ENCODE results near the gene ATF1.
"Not testable (repeated sequence)": the region's sequence is repeated elsewhere in the genome, so short reads cannot be mapped to it uniquely, and the experiment has no call there.

The ATF1 gene

DNA sequence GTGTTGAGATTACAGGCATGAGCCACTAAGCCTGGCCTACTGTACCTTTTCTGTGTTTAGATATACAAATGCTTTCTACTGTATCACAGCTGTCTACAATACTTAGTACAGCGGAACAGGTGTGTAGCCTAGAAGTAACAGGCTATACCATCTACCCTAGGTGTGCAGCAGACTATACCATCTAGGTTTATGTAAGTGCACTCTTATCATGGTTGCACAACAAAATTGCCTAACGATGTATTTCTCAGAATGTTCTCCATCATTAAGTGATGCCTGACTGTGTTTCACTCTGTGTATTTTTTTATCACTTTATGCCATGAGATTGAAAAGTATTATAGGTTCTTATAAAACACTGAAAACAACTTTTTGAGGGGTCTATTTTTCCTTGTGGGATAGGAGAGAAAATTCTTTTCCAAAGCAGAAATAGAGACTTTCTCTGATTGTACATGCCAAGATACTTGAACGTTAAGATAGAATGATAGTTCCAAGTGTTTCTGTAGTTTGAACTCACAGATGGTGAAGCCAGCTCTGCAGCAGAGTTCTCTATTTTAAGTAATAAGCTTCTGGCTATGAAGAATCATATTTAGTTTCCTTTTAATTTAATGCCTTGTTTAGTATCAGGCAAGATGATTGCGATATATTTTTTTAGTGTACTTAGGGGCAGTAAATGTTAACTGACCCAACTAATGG, 95.9 kb downstream of the ATF1 start:
- Histone ChIP-seq H3K9me3 (ENCODE audit: insufficient read depth, low read length) (peaks cover 13% of the 10 kb centered on the region), H3K36me3 (ENCODE audit: insufficient read depth, insufficient read length, low read length) (no peaks in the 10 kb centered on the region), H3K4me1 (ENCODE audit: insufficient read depth, insufficient read length) (no peaks in the 10 kb centered on the region), H3K27me3 (ENCODE audit: insufficient read depth, insufficient read length) (no peaks in the 10 kb centered on the region), H3K4me3 (ENCODE audit: insufficient read length, low read depth) (no peak overlapping the region), H3K9ac (ENCODE audit: insufficient read length, low read depth) (no peak overlapping the region)
- TF ChIP-seq YY1 (IDR thresholded peaks at IDR 0.05; ENCODE audit: insufficient read depth, insufficient read length) = no peak
- no peak for TF ChIP-seq SUZ12 (IDR thresholded peaks at IDR 0.05; ENCODE audit: extremely low read depth, insufficient read depth, insufficient read length)
- TF ChIP-seq ZNF274 (IDR thresholded peaks at IDR 0.05; ENCODE audit: low read depth, low read length) = no peak
- no peak for DNase-seq (ENCODE audit: low read depth, low spot score)

DNA sequence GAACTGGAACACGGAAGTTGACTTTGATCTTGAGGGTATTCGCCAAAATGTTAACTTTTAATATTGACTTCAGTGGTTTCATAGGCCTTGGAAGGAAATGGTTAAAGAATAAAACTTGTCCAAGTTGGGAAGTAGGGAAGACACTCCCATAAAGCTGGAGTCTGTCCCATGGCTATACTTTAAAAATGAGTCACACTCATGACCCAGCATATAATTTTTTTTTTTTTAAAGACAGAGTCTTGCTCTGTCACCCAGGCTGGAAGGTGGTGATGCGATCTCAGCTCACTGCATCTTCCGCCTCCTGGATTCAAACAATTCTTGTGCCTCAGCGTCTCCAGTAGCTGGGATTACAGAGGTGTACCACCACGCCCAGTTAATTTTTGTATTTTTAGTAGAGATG, 98.4 kb downstream of the ATF1 start:
- Histone ChIP-seq H3K4me3 (ENCODE audit: insufficient read length, low read depth) (no peak overlapping the region), H3K9ac (ENCODE audit: insufficient read length, low read depth) (no peak overlapping the region), H3K4me1 (ENCODE audit: insufficient read depth, insufficient read length) (peaks cover 3% of the 10 kb centered on the region), H3K9me3 (ENCODE audit: insufficient read depth, low read length) (peaks cover 16% of the 10 kb centered on the region), H3K36me3 (ENCODE audit: insufficient read depth, insufficient read length, low read length) (no peaks in the 10 kb centered on the region), H3K27me3 (ENCODE audit: insufficient read depth, insufficient read length) (no peaks in the 10 kb centered on the region)
- no peak for DNase-seq (ENCODE audit: low read depth, low spot score)
- TF ChIP-seq ZNF274 (IDR thresholded peaks at IDR 0.05; ENCODE audit: low read depth, low read length) (no peak), YY1 (IDR thresholded peaks at IDR 0.05; ENCODE audit: insufficient read depth, insufficient read length) (no peak), SUZ12 (IDR thresholded peaks at IDR 0.05; ENCODE audit: extremely low read depth, insufficient read depth, insufficient read length) (no peak)

DNA sequence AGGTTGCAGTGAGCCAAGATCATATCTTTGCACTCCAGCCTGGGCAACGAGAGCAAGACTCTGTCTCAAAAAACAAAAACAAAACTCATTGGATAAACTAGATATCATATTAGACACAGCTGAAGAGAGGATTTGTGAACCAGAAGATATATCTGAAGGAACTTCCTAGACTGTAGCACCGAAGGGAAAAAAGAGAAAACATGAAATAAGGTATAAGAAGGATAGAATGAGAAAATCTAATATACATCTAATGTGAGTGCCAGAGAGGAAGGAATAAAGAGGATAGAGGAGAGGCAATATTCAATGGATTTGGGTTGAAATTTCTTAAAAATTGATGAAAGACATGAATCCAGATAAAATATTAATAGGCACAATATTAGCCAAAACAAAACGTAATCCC, 101.4 kb downstream of the ATF1 start:
- DNase-seq (ENCODE audit: low read depth, low spot score) = no peak
- Histone ChIP-seq H3K9ac (ENCODE audit: insufficient read length, low read depth) (no peak overlapping the region), H3K27me3 (ENCODE audit: insufficient read depth, insufficient read length) (no peaks in the 10 kb centered on the region), H3K9me3 (ENCODE audit: insufficient read depth, low read length) (peaks cover 32% of the 10 kb centered on the region), H3K4me3 (ENCODE audit: insufficient read length, low read depth) (no peak overlapping the region), H3K36me3 (ENCODE audit: insufficient read depth, insufficient read length, low read length) (no peaks in the 10 kb centered on the region), H3K4me1 (ENCODE audit: insufficient read depth, insufficient read length) (peaks cover 3% of the 10 kb centered on the region)
- TF ChIP-seq YY1 (IDR thresholded peaks at IDR 0.05; ENCODE audit: insufficient read depth, insufficient read length) (no peak), SUZ12 (IDR thresholded peaks at IDR 0.05; ENCODE audit: extremely low read depth, insufficient read depth, insufficient read length) (no peak), ZNF274 (IDR thresholded peaks at IDR 0.05; ENCODE audit: low read depth, low read length) (no peak)

DNA sequence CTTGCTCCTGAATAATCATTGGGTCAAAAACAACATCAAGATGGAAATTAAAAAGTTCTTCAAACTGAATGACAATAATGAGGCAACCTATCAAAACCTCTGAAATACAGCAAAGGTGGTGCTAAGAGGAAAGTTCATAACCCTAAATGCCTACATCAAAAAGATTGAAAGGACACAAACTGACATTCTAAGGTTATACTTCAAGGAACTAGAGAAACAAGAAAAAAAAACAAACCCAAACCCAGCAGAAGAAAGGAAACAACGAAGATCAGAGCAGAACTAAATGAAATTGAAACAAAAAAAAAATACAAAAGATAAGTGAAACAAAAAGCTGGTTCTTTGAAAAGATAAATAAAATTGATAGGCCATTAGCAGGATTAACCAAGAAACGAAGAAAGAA, 105.0 kb downstream of the ATF1 start:
- H3K9ac ChIP-seq (ENCODE audit: insufficient read length, low read depth); DNase-seq (ENCODE audit: low read depth, low spot score); H3K4me3 ChIP-seq (ENCODE audit: insufficient read length, low read depth); H3K36me3 ChIP-seq (ENCODE audit: insufficient read depth, insufficient read length, low read length); H3K27me3 ChIP-seq (ENCODE audit: insufficient read depth, insufficient read length); H3K4me1 ChIP-seq (ENCODE audit: insufficient read depth, insufficient read length): not testable (repeated sequence)
- H3K9me3 ChIP-seq (ENCODE audit: insufficient read depth, low read length) = peaks cover 32% of the 10 kb centered on the region
